DOHH2 (cell line): ENCODE data around the gene TIMM23.
"Not testable (repeated sequence)": the region's sequence is repeated elsewhere in the genome, so short reads cannot be mapped to it uniquely, and the experiment has no call there.

Experiments used
- H3F3A ChIP-seq: fragments of 200-600 bp; sonication (generic), shearing (Covaris generic); 2 replicates; pipeline ENCODE4 v1.6.0; 2016; ENCODE audit warnings: antibody characterized with exemption, mild to moderate bottlenecking; ENCODE audit not compliant: control insufficient read depth, insufficient read depth
- H3K27ac ChIP-seq: fragments of 200-600 bp; sonication (generic); 2 replicates; pipeline ENCODE4 v1.5.1; 2014; ENCODE audit warnings: low read depth, mild to moderate bottlenecking, low read length, moderate library complexity
- H3K27me3 ChIP-seq: fragments of 200-600 bp; sonication (generic); 2 replicates; pipeline ENCODE4 v1.6.1; 2014; ENCODE audit warnings: mild to moderate bottlenecking, low read length, mixed read lengths; ENCODE audit not compliant: control insufficient read depth
- H3K36me3 ChIP-seq: fragments of 200-600 bp; sonication (generic); 2 replicates; pipeline ENCODE4 v1.6.1; 2014; ENCODE audit warnings: mild to moderate bottlenecking, low read length, moderate library complexity, mixed read lengths; ENCODE audit not compliant: control insufficient read depth
- H3K4me1 ChIP-seq: fragments of 200-600 bp; sonication (generic); 2 replicates; pipeline ENCODE4 v1.6.1; 2014; ENCODE audit warnings: mild to moderate bottlenecking, low read length, mixed read lengths; ENCODE audit not compliant: control insufficient read depth
- H3K4me2 ChIP-seq: fragments of 200-600 bp; sonication (generic); 2 replicates; pipeline ENCODE4 v1.6.0; 2014; ENCODE audit warnings: mild to moderate bottlenecking, low read length, moderate library complexity
- H3K4me3 ChIP-seq: fragments of 200-600 bp; sonication (generic); 2 replicates; pipeline ENCODE4 v1.5.1; 2014; ENCODE audit warnings: mild to moderate bottlenecking, low read length, mixed read lengths
- H3K79me2 ChIP-seq: fragments of 200-600 bp; sonication (generic); 2 replicates; pipeline ENCODE4 v1.6.1; 2014; ENCODE audit warnings: mild to moderate bottlenecking, low read length, mixed read lengths; ENCODE audit not compliant: control insufficient read depth
- H3K9me2 ChIP-seq: fragments of 200-600 bp; sonication (generic); replicated peaks from 2 replicates; pipeline ENCODE4 v1.6.1; 2014; ENCODE audit warnings: mild to moderate bottlenecking, low read length, mixed read lengths; ENCODE audit not compliant: control insufficient read depth
- H3K9me3 ChIP-seq: fragments of 200-600 bp; sonication (generic); 2 replicates; pipeline ENCODE4 v1.6.1; 2014; ENCODE audit warnings: antibody characterized with exemption, low read length, mixed read lengths; ENCODE audit not compliant: control insufficient read depth, insufficient read depth
- H4K20me1 ChIP-seq: fragments of 200-600 bp; sonication (generic); 2 replicates; pipeline ENCODE4 v1.6.0; 2014; ENCODE audit warnings: low read depth, mild to moderate bottlenecking, antibody characterized with exemption, low read length, moderate library complexity; ENCODE audit not compliant: control insufficient read depth, insufficient read depth
- EZH2phosphoT487 ChIP-seq: fragments of 200-600 bp; sonication (generic); IDR thresholded peaks from 2 replicates; pipeline ENCODE4 v1.6.1; 2017; ENCODE audit warnings: borderline replicate concordance, mild to moderate bottlenecking, antibody characterized with exemption, low read length, moderate library complexity, mixed read lengths
- TF ChIP-seq, protein P1 (sequence below): fragments of 200-600 bp; sonication (generic); IDR thresholded peaks from one replicate; pipeline ENCODE4 v1.5.1; 2014; ENCODE audit warnings: antibody characterized with exemption, mild to moderate bottlenecking, low read depth, low read length; ENCODE audit not compliant: poor library complexity, severe bottlenecking

TIMM23 gene

DNA sequence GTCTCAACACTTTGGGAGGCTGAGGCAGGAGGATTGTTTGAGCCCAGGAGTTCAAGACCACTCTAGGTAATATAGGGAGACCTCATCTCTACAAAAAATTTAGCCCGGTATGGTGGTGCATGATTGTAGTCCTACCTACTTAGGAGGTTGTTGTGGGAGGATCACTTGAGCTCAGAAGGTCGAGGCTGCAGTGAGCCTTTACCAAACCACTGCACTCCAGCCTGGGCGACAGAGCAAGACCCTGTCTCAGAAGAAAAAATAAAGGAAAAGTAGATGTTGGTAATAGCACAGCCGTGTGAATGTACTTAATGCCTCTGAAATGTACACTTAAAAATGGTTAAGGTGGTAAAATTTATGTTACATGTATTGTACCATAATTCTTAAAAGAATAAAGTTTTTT is 25.3 kb downstream of the TIMM23 start:
- Histone ChIP-seq H3K36me3 (peaks cover 59% of the 10 kb centered on the region), H3K4me2 (no peak overlapping the region), H3K9me2 (no peaks in the 10 kb centered on the region), H4K20me1 (no peaks in the 10 kb centered on the region), H3K79me2 (peaks cover 3% of the 10 kb centered on the region), H3K9me3 (no peaks in the 10 kb centered on the region), H3F3A (0 out of 2 replicates have a peak, but pooled peaks cover 3% of the 10 kb centered on the region), H3K27me3 (no peaks in the 10 kb centered on the region), H3K4me1 (no peaks in the 10 kb centered on the region), H3K4me3 (no peak overlapping the region), H3K27ac (no peak overlapping the region)
- no peak for TF ChIP-seq EZH2phosphoT487
- TF ChIP-seq, protein P1, sequence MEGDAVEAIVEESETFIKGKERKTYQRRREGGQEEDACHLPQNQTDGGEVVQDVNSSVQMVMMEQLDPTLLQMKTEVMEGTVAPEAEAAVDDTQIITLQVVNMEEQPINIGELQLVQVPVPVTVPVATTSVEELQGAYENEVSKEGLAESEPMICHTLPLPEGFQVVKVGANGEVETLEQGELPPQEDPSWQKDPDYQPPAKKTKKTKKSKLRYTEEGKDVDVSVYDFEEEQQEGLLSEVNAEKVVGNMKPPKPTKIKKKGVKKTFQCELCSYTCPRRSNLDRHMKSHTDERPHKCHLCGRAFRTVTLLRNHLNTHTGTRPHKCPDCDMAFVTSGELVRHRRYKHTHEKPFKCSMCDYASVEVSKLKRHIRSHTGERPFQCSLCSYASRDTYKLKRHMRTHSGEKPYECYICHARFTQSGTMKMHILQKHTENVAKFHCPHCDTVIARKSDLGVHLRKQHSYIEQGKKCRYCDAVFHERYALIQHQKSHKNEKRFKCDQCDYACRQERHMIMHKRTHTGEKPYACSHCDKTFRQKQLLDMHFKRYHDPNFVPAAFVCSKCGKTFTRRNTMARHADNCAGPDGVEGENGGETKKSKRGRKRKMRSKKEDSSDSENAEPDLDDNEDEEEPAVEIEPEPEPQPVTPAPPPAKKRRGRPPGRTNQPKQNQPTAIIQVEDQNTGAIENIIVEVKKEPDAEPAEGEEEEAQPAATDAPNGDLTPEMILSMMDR, result no peak

DNA sequence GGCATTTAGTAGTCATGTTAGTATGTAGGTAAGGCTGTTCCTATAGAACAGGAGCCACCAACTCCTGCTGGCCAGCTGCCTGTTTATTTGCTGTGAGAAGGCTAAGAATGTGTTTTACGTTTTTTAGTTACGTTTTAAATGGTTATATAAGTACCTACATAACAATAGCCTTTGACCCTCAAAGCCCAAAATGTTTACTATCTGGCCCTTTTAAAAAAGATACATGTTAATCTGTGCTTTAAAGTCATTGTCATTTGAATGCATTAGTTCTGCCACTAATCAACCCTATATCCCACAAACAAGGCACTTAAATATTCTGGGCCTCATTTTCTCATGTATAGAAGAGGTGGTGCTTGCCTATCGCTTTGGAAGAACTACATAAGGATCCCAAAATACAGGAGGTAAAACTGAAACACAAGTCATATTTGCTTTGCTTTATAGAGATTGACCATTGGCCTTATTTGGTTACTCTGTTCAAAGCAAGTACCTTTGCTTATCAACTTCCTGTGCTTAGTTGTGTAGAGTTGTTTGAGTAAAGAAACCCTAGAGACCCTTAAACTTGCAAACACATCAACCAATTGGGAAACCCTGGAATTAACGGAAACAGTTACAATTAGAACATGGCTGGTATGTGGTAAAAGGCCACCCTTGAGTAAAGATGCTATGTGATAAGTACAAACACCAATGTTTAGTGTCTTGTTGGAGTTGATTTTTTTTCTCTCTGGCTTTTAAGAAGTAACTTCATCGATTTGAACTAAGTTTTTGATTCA is 25.9 kb downstream of the TIMM23 start:
- H3F3A ChIP-seq, result 0 out of 2 replicates have a peak, but pooled peaks cover 3% of the 10 kb centered on the region
- no peak overlapping the region for H3K27ac ChIP-seq
- H3K36me3 ChIP-seq, result peaks cover 61% of the 10 kb centered on the region
- H3K4me3 ChIP-seq, result no peak overlapping the region
- H3K9me2 ChIP-seq, result no peaks in the 10 kb centered on the region
- H3K9me3 ChIP-seq, result no peaks in the 10 kb centered on the region
- H3K79me2 ChIP-seq, result peaks cover 3% of the 10 kb centered on the region
- no peaks in the 10 kb centered on the region for H4K20me1 ChIP-seq
- H3K4me2 ChIP-seq, result no peak overlapping the region
- TF ChIP-seq, protein P1, result no peak
- no peak for TF ChIP-seq EZH2phosphoT487
- no peaks in the 10 kb centered on the region for H3K4me1 ChIP-seq
- H3K27me3 ChIP-seq, result no peaks in the 10 kb centered on the region

DNA sequence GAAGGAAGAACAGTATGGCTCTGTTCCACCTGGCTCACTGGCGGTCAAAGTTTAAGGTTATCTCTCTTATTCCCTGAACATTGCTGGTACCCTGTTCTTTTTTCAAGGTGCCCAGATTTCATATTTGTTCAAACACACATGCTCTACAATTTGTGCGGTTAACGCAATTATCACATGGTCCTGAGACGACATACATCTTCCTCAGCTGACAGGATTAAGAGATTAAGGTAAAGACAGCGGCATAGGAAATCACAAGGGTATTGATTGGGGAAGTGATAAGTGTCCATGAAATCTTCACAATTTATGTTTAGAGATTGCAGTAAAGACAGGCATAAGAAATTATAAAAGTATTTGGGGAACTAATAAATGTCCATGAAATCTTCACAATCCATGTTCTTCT is 27.7 kb downstream of the TIMM23 start:
- H3K27ac ChIP-seq, H3K4me1 ChIP-seq, H3K9me3 ChIP-seq, H3K27me3 ChIP-seq, H3K4me3 ChIP-seq, H3K4me2 ChIP-seq, H3K9me2 ChIP-seq, H3F3A ChIP-seq, H3K79me2 ChIP-seq, H4K20me1 ChIP-seq: not testable (repeated sequence)
- H3K36me3 ChIP-seq, result peaks cover 73% of the 10 kb centered on the region

DNA sequence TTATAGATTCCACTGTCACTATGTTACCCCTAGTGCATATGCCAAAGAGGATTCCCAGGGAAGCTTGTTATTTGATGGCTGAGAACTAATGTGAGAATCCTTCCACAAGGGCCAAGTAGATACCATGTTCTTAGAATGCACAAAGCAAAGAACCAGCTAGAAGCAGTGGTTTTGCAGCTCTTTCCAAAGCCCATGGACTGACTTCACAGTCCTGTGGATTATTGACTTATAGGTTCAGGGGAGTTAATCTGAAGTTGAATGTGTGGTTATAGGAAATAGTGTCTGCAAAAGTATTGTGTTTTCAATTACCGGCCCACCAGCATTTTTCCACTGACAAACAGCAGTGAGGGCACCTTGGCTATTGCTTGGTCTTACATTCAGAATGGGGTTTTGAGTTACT is 28.2 kb downstream of the TIMM23 start:
- no peaks in the 10 kb centered on the region for H3K4me1 ChIP-seq
- peaks cover 3% of the 10 kb centered on the region for H3K79me2 ChIP-seq
- H3K27me3 ChIP-seq, result no peaks in the 10 kb centered on the region
- no peak overlapping the region for H3K4me2 ChIP-seq
- no peaks in the 10 kb centered on the region for H3K9me3 ChIP-seq
- H3K36me3 ChIP-seq, result peaks cover 78% of the 10 kb centered on the region
- TF ChIP-seq EZH2phosphoT487, result no peak
- TF ChIP-seq, protein P1, result no peak
- peaks cover 10% of the 10 kb centered on the region; the same call in 1 of the 2 replicates for H3F3A ChIP-seq
- H3K4me3 ChIP-seq, result no peak overlapping the region
- H4K20me1 ChIP-seq, result no peaks in the 10 kb centered on the region
- no peak overlapping the region for H3K27ac ChIP-seq
- H3K9me2 ChIP-seq, result no peaks in the 10 kb centered on the region
